IMR-90 (cell line): ENCODE data around the gene PCSK6. TPM values are rescaled to one million over a fixed set of nuclear protein-coding genes. Genes with fewer than 3 reads are reported as not detected.

Source experiments
- ATAC-seq: fragments of 200-7000 bp; cut with Tn5 transposase; 2 replicates; pipeline ENCODE4 v1.9.1; 2020; ENCODE audit warnings: low read depth, mild to moderate bottlenecking, moderate library complexity
- BruUV-seq: library from RNA; stranded (reverse); fragments of 400-500 nt; replicated peaks from 2 replicates; lab custom pipeline; 2021; lab: Mats Ljungman, UMichigan
- CTCF ChIA-PET: fragments of 300-600 bp; formaldehyde crosslinking; extraction: SDS; loops from one replicate; lab custom pipeline; 2021; ENCODE audit warnings: antibody characterized with exemption; lab: Yijun Ruan, JAX
- POLR2A ChIA-PET: fragments of 300-600 bp; sonication (Branson Sonifier 250); formaldehyde crosslinking; loops from one replicate; lab custom pipeline; 2022; ENCODE audit warnings: antibody characterized with exemption; ENCODE audit not compliant: unreplicated experiment; lab: Charles Lee
- DNase-seq: peaks from one replicate; pipeline ENCODE4 v3.0.0; 2013
- H2AFZ ChIP-seq: replicated peaks from 2 replicates; pipeline ENCODE3; 2013; ENCODE audit warnings: low read length, mild to moderate bottlenecking; ENCODE audit not compliant: poor library complexity
- H2AK5ac ChIP-seq: 2 replicates; pipeline ENCODE4 v1.6.1; 2013; ENCODE audit warnings: low read depth, low read length, inconsistent platforms
- H2AK9ac ChIP-seq: replicated peaks from 2 replicates; pipeline ENCODE3; 2013; ENCODE audit warnings: mild to moderate bottlenecking, low read depth, low read length, moderate library complexity; ENCODE audit not compliant: poor library complexity
- H2BK120ac ChIP-seq: 2 replicates; pipeline ENCODE4 v1.6.1; 2013; ENCODE audit warnings: low read depth, low read length, inconsistent platforms
- H2BK15ac ChIP-seq: 3 replicates; pipeline ENCODE4 v1.6.1; 2013; ENCODE audit warnings: low read depth, low read length, inconsistent platforms
- H2BK20ac ChIP-seq: 2 replicates; pipeline ENCODE4 v1.6.1; 2013; ENCODE audit warnings: low read depth, mild to moderate bottlenecking, inconsistent platforms, low read length, moderate library complexity
- H2BK5ac ChIP-seq: 2 replicates; pipeline ENCODE4 v1.6.1; 2013; ENCODE audit warnings: mild to moderate bottlenecking, low read depth, low read length, inconsistent platforms; ENCODE audit not compliant: poor library complexity, severe bottlenecking
- H3K14ac ChIP-seq: replicated peaks from 2 replicates; pipeline ENCODE4 v1.6.1; 2013; ENCODE audit warnings: low read depth, low read length, inconsistent platforms
- H3K18ac ChIP-seq: 2 replicates; pipeline ENCODE4 v1.6.1; 2013; ENCODE audit warnings: low read depth, low read length, control low read depth
- H3K23ac ChIP-seq: 2 replicates; pipeline ENCODE4 v1.6.1; 2013; ENCODE audit warnings: low read depth, low read length, inconsistent platforms
- H3K27ac ChIP-seq: 2 replicates; pipeline ENCODE4 v1.5.1; 2013; ENCODE audit warnings: mild to moderate bottlenecking, control low read depth, low read length; ENCODE audit not compliant: insufficient read depth
- H3K27me3 ChIP-seq: 2 replicates; pipeline ENCODE4 v1.6.1; 2013; ENCODE audit warnings: low read length; ENCODE audit not compliant: control insufficient read depth, insufficient read depth
- H3K36me3 ChIP-seq: 2 replicates; pipeline ENCODE4 v1.6.1; 2013; ENCODE audit warnings: low read length, mixed read lengths; ENCODE audit not compliant: control insufficient read depth, insufficient read depth
- H3K4ac ChIP-seq: 2 replicates; pipeline ENCODE4 v1.6.1; 2013; ENCODE audit warnings: low read depth, low read length, inconsistent platforms
- H3K4me1 ChIP-seq: 2 replicates; pipeline ENCODE4 v1.6.1; 2013; ENCODE audit warnings: low read length, mixed read lengths; ENCODE audit not compliant: control insufficient read depth, insufficient read depth
- H3K4me2 ChIP-seq: 2 replicates; pipeline ENCODE4 v1.6.1; 2013; ENCODE audit warnings: low read depth, mild to moderate bottlenecking, control low read depth, low read length, moderate library complexity
- H3K4me3 ChIP-seq: 2 replicates; pipeline ENCODE4 v1.5.1; 2013; ENCODE audit warnings: low read depth, mild to moderate bottlenecking, control low read depth, low read length, moderate library complexity; ENCODE audit not compliant: insufficient read depth
- H3K56ac ChIP-seq: 2 replicates; pipeline ENCODE4 v1.6.1; 2013; ENCODE audit warnings: low read length, inconsistent platforms; ENCODE audit not compliant: insufficient read depth; ENCODE audit errors: extremely low read depth
- H3K79me1 ChIP-seq, 2 experiments: 2 replicates each; pipeline ENCODE4 v1.6.1; 2013; ENCODE audit warnings: low read length in 2 of 2, inconsistent platforms in 1 of 2, low read depth in 1 of 2
- H3K9ac ChIP-seq: 2 replicates; pipeline ENCODE4 v1.6.1; 2013; ENCODE audit warnings: low read depth, low read length, control low read depth
- H3K9me1 ChIP-seq: 2 replicates; pipeline ENCODE4 v1.6.1; 2013; ENCODE audit warnings: low read length, inconsistent platforms; ENCODE audit not compliant: insufficient read depth
- H3K9me3 ChIP-seq: 2 replicates; pipeline ENCODE4 v1.6.1; 2013; ENCODE audit warnings: low read length; ENCODE audit not compliant: control insufficient read depth, insufficient read depth
- H4K20me1 ChIP-seq: 2 replicates; pipeline ENCODE4 v1.6.1; 2013; ENCODE audit warnings: low read length, inconsistent platforms; ENCODE audit not compliant: insufficient read depth
- H4K5ac ChIP-seq: 2 replicates; pipeline ENCODE4 v1.6.1; 2013; ENCODE audit warnings: mild to moderate bottlenecking, low read depth, low read length, control low read depth
- H4K8ac ChIP-seq, 2 experiments: 2 replicates each; pipeline ENCODE4 v1.6.1; 2013; ENCODE audit warnings: low read depth in 2 of 2, low read length in 2 of 2, control low read depth in 1 of 2, inconsistent platforms in 1 of 2
- H4K91ac ChIP-seq: 2 replicates; pipeline ENCODE4 v1.6.1; 2013; ENCODE audit warnings: low read depth, low read length, inconsistent platforms; ENCODE audit not compliant: insufficient read depth
- BHLHE40 ChIP-seq: fragments of 150-350 bp; IDR thresholded peaks from 2 replicates; pipeline ENCODE4 v1.6.1; 2016; ENCODE audit warnings: mild to moderate bottlenecking, low read depth, low read length
- FOS ChIP-seq: fragments of 150-350 bp; IDR thresholded peaks from 2 replicates; pipeline ENCODE4 v1.6.1; 2016; ENCODE audit warnings: low read depth, low read length
- RAD21 ChIP-seq: IDR thresholded peaks from 2 replicates; pipeline ENCODE4 v1.6.1; 2012; ENCODE audit warnings: low read length, improper control_type of control experiment
- RCOR1 ChIP-seq: IDR thresholded peaks from 2 replicates; pipeline ENCODE4 v1.6.1; 2012; ENCODE audit warnings: mild to moderate bottlenecking, low read length, improper control_type of control experiment; ENCODE audit not compliant: insufficient replicate concordance
- RFX5 ChIP-seq: IDR thresholded peaks from 2 replicates; pipeline ENCODE4 v1.8.0; 2012; ENCODE audit warnings: low read depth, mild to moderate bottlenecking, low read length, moderate library complexity
- SMC3 ChIP-seq: fragments of 150-350 bp; IDR thresholded peaks from 2 replicates; pipeline ENCODE4 v1.6.1; 2016; ENCODE audit warnings: low read depth, mild to moderate bottlenecking, antibody characterized with exemption, low read length, moderate library complexity
- WGBS, 2 experiments: methylation state at CpG; one replicate each; pipeline versions ENCODE4 v1.1.5 to v1.1.7; 2013; ENCODE audit warnings: missing lambda C conversion rate in 2 of 2; ENCODE audit not compliant: insufficient read length in 1 of 2; ENCODE audit errors: extremely low coverage in 2 of 2; 5-methylcytosine and 5-hydroxymethylcytosine counted together
- dilution Hi-C: fragments of 300-500 bp; cut with HindIII; formaldehyde crosslinking; loops from one replicate; pipeline ENCODE4 v1.14.3; 2018; ENCODE audit warnings: low sequenced_read_pairs; ENCODE audit not compliant: unreplicated experiment
- in situ Hi-C: fragments of 300-500 bp; cut with MboI; formaldehyde crosslinking; loops from 3 replicates; pipeline ENCODE4 v1.14.3; 2019; ENCODE audit warnings: low sequenced_read_pairs, inconsistent platforms, mixed read lengths
- intact Hi-C: fragments of 100-400 bp; cut with micrococcal nuclease; formaldehyde crosslinking; loops from 2 replicates; pipeline ENCODE4 v1.10.0; 2022
- polyA plus RNA-seq, 3 experiments: library from polyadenylated mRNA; depleted of rRNA; stranded (reverse); fragments of >200 nt; gene quantifications; 2 replicates each; pipeline ENCODE4 v1.2.3, GENCODE V29; 2012; ENCODE audit warnings: low replicate concordance in 1 of 3
- total RNA-seq: library from RNA; depleted of rRNA; stranded (reverse); fragments of >200 nt; gene quantifications from 2 replicates; pipeline ENCODE4 v1.2.3, GENCODE V29; 2012
- TF ChIP-seq, protein P1 (sequence below): fragments of 150-350 bp; IDR thresholded peaks from 2 replicates; pipeline ENCODE4 v1.6.1; 2017; ENCODE audit warnings: mild to moderate bottlenecking, antibody characterized with exemption, low read length, low read depth
- TF ChIP-seq, protein P2 (sequence below): fragments of 150-350 bp; IDR thresholded peaks from 2 replicates; pipeline ENCODE4 v1.6.1; 2016; ENCODE audit warnings: low read depth, mild to moderate bottlenecking, low read length, moderate library complexity, borderline replicate concordance

PCSK6 gene
- total and polyA plus RNA-seq, 2 of the 4 experiments (the other 2 are of a cell fraction), result not detected

DNA sequence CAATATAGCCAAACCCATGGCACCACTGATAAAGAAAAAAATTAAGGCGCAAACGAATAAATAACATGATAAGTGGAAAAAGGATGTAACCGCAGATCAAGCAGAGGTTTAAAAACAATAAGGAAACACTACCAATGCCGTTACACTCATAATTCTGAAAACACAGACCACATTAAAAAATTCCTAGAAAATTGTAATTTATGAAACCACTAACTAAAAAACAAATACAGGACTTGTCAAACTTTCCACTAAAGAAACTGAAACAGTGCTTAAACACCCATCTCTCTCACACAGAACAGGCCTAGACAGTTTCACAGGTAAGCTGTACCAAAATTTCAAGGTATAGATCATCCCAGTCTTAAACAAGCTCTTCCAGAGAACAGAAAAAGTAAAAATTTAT, 28.4 kb downstream of the PCSK6 start:
- no peak overlapping the region for H3K27ac ChIP-seq
- no peak overlapping the region for H2AK9ac ChIP-seq
- TF ChIP-seq RAD21 (no peak), RCOR1 (no peak), FOS (no peak), BHLHE40 (no peak), SMC3 (no peak), RFX5 (no peak)
- TF ChIP-seq, protein P1, sequence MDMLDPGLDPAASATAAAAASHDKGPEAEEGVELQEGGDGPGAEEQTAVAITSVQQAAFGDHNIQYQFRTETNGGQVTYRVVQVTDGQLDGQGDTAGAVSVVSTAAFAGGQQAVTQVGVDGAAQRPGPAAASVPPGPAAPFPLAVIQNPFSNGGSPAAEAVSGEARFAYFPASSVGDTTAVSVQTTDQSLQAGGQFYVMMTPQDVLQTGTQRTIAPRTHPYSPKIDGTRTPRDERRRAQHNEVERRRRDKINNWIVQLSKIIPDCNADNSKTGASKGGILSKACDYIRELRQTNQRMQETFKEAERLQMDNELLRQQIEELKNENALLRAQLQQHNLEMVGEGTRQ, result no peak
- TF ChIP-seq, protein P2, sequence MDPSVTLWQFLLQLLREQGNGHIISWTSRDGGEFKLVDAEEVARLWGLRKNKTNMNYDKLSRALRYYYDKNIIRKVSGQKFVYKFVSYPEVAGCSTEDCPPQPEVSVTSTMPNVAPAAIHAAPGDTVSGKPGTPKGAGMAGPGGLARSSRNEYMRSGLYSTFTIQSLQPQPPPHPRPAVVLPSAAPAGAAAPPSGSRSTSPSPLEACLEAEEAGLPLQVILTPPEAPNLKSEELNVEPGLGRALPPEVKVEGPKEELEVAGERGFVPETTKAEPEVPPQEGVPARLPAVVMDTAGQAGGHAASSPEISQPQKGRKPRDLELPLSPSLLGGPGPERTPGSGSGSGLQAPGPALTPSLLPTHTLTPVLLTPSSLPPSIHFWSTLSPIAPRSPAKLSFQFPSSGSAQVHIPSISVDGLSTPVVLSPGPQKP, result no peak
- no peaks in the 10 kb centered on the region; the same call in 1 of the 2 replicates for H4K20me1 ChIP-seq
- ChIA-PET POLR2A (no interaction called here), CTCF (no interaction called here)
- no TSS peak for BruUV-seq
- in situ Hi-C loops, result no loop called here
- DNase-seq (no peak), ATAC-seq (no peak)
- H3K79me1 ChIP-seq, result no peaks in the 10 kb centered on the region
- peaks cover 1% of the 10 kb centered on the region; the same call in 1 of the 2 replicates for H3K27me3 ChIP-seq
- dilution Hi-C loops, result no loop called here
- no peak overlapping the region for H2BK120ac ChIP-seq
- no peak overlapping the region for H3K56ac ChIP-seq
- intact Hi-C loops, result no loop called here
- no peaks in the 10 kb centered on the region for H3K9me1 ChIP-seq
- H2BK15ac ChIP-seq, result no peak overlapping the region
- no peaks in the 10 kb centered on the region for H3K4me1 ChIP-seq
- H2BK20ac ChIP-seq, result no peak overlapping the region
- no peak overlapping the region for H3K23ac ChIP-seq
- no peaks in the 10 kb centered on the region for H3K36me3 ChIP-seq
- no peak overlapping the region for H3K9ac ChIP-seq
- no peak overlapping the region for H2BK5ac ChIP-seq
- H2AK5ac ChIP-seq, result no peak overlapping the region
- no peak overlapping the region for H3K4ac ChIP-seq
- H4K8ac ChIP-seq, result no peak overlapping the region
- H3K9me3 ChIP-seq, result no peaks in the 10 kb centered on the region; the same call in 1 of the 2 replicates
- H3K4me3 ChIP-seq, result no peak overlapping the region
- no peak overlapping the region for H3K4me2 ChIP-seq
- no peak overlapping the region for H3K14ac ChIP-seq
- no peak overlapping the region for H3K18ac ChIP-seq
- no peak overlapping the region for H4K5ac ChIP-seq
- H4K91ac ChIP-seq, result no peak overlapping the region
- no peak overlapping the region for H2AFZ ChIP-seq
- WGBS, 2 experiments, result no CpG with 5 or more reads among the region's 4 CpGs
